Erythroblast (primary cell): ENCODE data around the gene GVQW3.

ENCODE experiments used
- DNase-seq, 2 experiments: peaks; one replicate each; lab custom pipeline; 2025; lab: John Stamatoyannopoulos, UW
- GATA1 ChIP-seq: IDR thresholded peaks from 2 replicates; pipeline ENCODE4 v1.6.1; 2011; ENCODE audit warnings: low read depth, mild to moderate bottlenecking, control low read depth, low read length, moderate library complexity
- POLR2A ChIP-seq: IDR thresholded peaks from 2 replicates; pipeline ENCODE4 v1.6.1; 2011; ENCODE audit warnings: mild to moderate bottlenecking, low read length

The GVQW3 gene

DNA sequence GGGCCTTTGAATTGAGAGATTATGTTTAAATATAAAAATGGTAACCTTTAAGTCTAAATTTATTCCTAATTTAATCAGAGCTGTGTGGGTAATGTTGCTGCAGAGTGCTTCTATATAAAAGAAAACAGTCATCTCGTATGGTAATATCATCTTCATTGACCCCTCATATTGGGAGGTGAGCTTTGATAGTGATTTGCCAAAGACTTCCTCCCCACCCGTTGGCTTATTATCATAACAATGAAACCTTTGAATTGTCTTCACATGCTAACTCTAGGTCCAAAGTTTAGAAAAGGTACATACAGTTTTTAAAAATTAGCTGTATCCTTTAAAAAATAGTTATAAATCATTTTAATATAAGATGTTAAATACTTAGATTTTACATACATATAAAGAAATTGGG, 67.4 kb downstream of the GVQW3 start:
- TF ChIP-seq GATA1 (no peak), POLR2A (no peak)
- no peak for DNase-seq

- DNase-seq: no peak
- TF ChIP-seq POLR2A: no peak
- TF ChIP-seq GATA1: no peak
These were observed 72.1 kb downstream of the GVQW3 start for GRCh38 chr11:76453248-76453647.

- TF ChIP-seq POLR2A (no peak), GATA1 (no peak)
- DNase-seq: no peak
These were observed 74.2 kb downstream of the GVQW3 start for GRCh38 chr11:76455331-76455730.

GRCh38 chr11:76455931-76456330, 74.8 kb downstream of the GVQW3 start:
- no peak for DNase-seq
- TF ChIP-seq GATA1 (no peak), POLR2A (no peak)

DNA sequence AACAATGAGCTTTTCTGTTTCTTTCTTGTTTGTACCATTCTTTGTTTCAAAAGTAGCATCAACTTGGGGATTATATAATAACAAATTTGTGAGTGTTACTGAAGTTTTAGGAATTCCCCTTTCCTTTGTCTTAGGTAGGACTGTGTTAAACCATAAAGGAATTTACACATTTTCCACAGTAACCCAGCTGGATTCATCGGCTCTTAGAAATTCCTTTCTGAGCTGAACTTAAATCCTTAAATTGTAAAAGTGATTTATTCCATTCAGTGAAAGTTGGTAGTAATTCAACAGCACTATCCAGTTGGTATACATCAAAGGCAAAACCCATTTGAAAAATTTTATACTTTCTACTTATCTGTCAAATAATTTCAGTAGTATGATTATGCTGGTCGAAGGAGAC, 75.4 kb downstream of the GVQW3 start:
- TF ChIP-seq POLR2A (no peak), GATA1 (no peak)
- DNase-seq: no peak
